ENCODE results near the gene PRTN3. TPM values are rescaled to one million over a fixed set of nuclear protein-coding genes. Genes with fewer than 3 reads are reported as not detected.

The PRTN3 gene
- total and polyA plus RNA-seq, 2 experiments from 2014 or later: not detected

DNA sequence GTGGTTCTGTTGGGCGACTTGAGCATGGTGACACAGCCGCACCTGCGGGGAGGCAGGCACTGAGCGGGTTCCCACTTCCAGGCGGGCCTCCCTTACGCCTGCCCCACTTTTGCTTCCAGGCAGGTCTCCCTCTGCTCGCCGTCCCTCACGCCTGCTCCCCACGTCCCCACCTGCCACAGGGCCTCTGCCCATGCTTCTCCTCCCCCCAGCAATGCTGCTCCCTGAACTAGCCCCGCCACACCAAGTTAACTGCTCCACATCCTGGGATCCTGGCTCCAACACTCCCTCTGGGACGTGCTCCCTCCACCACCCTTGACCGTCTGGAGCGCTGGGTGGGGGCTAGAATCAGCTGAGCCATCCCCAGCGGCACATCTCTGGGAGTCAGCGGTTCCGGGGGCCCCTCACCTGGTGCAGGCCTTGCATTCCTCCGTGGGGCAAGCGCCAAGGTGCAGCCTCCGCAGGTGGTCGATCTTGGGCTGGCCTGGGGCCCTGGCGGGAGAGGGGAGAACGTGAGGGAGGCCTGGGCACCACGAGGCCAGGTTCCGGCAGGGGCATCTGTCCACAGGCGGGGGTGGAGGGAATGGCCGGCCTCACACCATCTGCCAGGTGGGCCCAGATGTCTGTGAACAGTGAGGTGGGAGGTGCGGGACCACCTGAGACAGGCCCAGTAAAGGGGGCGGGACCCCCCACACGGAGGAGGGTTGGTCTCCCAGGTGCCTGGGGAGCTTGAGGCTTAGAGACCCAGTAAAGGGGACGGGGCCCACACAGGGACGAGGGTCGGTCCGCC is 27.9 kb downstream of the PRTN3 start:
- TF ChIP-seq, protein P1, sequence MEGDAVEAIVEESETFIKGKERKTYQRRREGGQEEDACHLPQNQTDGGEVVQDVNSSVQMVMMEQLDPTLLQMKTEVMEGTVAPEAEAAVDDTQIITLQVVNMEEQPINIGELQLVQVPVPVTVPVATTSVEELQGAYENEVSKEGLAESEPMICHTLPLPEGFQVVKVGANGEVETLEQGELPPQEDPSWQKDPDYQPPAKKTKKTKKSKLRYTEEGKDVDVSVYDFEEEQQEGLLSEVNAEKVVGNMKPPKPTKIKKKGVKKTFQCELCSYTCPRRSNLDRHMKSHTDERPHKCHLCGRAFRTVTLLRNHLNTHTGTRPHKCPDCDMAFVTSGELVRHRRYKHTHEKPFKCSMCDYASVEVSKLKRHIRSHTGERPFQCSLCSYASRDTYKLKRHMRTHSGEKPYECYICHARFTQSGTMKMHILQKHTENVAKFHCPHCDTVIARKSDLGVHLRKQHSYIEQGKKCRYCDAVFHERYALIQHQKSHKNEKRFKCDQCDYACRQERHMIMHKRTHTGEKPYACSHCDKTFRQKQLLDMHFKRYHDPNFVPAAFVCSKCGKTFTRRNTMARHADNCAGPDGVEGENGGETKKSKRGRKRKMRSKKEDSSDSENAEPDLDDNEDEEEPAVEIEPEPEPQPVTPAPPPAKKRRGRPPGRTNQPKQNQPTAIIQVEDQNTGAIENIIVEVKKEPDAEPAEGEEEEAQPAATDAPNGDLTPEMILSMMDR (IDR thresholded peaks at IDR 0.05; ENCODE audit: poor library complexity): no peak
- TF ChIP-seq EZH2phosphoT487 (IDR thresholded peaks at IDR 0.05; ENCODE audit: low read depth, severe bottlenecking, unreplicated experiment): no peak
- Histone ChIP-seq H3K79me2 (no peaks in the 10 kb centered on the region), H2AFZ (no peak overlapping the region), H3K4me1 (ENCODE audit: insufficient read depth) (no peaks in the 10 kb centered on the region), H3K4me3 (no peak overlapping the region), H3K4me2 (no peak overlapping the region), H3K9me3 (ENCODE audit: low read depth) (no peaks in the 10 kb centered on the region), H3K27me3 (no peaks in the 10 kb centered on the region), H3K27ac (peak overlapping the region; percentile 63), H3K9me2 (replicated peaks; ENCODE audit: insufficient read depth) (no peaks in the 10 kb centered on the region), H4K20me1 (ENCODE audit: insufficient read depth, poor library complexity, severe bottlenecking) (no peaks in the 10 kb centered on the region), H3K36me3 (replicated peaks; ENCODE audit: insufficient read depth, low read depth) (no peaks in the 10 kb centered on the region)
- WGBS (ENCODE audit: low lambda C conversion rate, missing lambda C conversion rate): 98% methylated on average over 26 of the region's 34 CpGs
- DNase-seq (ENCODE audit: low spot score): no peak

DNA sequence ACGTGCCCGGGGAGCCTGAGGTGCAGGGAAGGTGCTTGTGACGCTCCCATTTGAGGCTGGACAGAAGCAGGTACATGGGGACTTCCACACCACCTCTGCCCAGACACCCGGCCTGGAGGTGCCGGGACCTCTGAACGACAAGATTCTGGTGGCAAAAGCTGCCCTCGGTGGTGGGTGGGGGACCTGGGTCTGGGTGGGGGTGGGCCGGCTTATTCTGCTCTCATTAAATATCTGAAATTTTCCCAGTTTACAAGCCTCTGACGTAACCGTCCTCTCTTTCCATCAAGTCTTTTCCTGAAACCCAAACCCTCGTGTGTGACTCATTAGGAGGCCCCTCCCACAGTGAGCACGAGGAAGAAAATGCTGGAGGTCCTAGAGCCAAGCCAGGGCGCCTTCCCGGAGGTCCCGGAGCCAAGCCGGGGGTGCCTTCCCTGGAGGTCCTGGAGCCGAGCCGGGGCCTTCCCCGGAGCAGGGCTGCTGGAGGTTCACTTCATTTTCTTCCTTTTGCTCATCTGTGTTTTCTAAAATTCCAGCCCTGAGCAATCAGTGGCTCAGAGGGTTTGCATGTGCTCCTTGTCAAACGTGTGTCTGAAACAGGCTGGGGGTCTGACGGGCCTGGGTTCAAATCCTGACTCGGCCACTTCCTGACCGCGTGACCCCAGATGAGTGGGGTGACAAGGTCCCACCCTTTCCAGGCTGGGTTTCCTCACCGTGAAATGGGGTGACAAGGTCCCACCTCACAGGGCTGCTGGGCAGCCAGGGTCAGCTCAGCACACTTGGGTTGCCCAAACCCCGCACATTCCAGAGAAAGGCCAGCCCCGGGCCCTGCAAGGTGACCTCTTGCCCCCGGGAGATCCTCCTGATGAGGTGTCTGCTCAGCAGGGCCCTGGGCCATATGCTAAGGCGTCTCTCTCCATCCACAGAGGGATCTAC is 28.7 kb downstream of the PRTN3 start:
- no peak overlapping the region for H3K4me2 ChIP-seq

DNA sequence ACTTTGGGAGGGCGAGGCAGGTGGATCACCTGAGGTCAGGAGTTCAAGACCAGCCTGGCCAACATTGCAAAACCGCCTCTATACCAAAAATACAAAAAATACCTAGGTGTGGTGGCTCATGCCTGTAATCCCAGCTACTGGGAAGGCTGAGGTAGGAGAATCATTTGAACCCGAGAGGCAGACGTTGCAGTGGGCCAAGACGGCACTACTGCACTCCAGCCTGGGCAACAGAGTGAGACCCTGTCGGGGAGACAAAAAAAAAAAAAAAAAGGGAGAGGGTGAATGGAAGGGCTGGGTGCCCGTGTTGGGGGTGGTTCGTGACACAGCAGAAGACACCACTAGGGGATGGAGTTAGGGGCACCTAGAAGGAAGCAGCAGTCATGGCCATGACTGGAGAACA is 29.5 kb downstream of the PRTN3 start:
- 96% methylated on average over 8 of the region's 8 CpGs for WGBS (ENCODE audit: low lambda C conversion rate, missing lambda C conversion rate)
- Histone ChIP-seq H4K20me1 (ENCODE audit: insufficient read depth, poor library complexity, severe bottlenecking) (no peaks in the 10 kb centered on the region), H3K27me3 (no peaks in the 10 kb centered on the region), H2AFZ (no peak overlapping the region), H3K4me2 (no peak overlapping the region), H3K79me2 (no peaks in the 10 kb centered on the region), H3K9me3 (ENCODE audit: low read depth) (no peaks in the 10 kb centered on the region), H3K4me3 (no peak overlapping the region), H3K27ac (no peak overlapping the region), H3K9me2 (replicated peaks; ENCODE audit: insufficient read depth) (no peaks in the 10 kb centered on the region), H3K4me1 (ENCODE audit: insufficient read depth) (no peaks in the 10 kb centered on the region), H3K36me3 (replicated peaks; ENCODE audit: insufficient read depth, low read depth) (no peaks in the 10 kb centered on the region)
- DNase-seq (ENCODE audit: low spot score): no peak
- TF ChIP-seq EZH2 (IDR thresholded peaks at IDR 0.05; ENCODE audit: borderline replicate concordance) (no peak), EZH2phosphoT487 (IDR thresholded peaks at IDR 0.05; ENCODE audit: low read depth, severe bottlenecking, unreplicated experiment) (no peak)
- TF ChIP-seq, protein P1 (IDR thresholded peaks at IDR 0.05; ENCODE audit: poor library complexity): no peak

More for the DNA sequence above, 28.7 kb downstream of the PRTN3 start:
- Histone ChIP-seq H3K27ac (peak overlapping the region; percentile 63), H3K36me3 (replicated peaks; ENCODE audit: insufficient read depth, low read depth) (no peaks in the 10 kb centered on the region), H3K4me1 (ENCODE audit: insufficient read depth) (no peaks in the 10 kb centered on the region), H3K9me3 (ENCODE audit: low read depth) (no peaks in the 10 kb centered on the region), H2AFZ (no peak overlapping the region), H3K9me2 (replicated peaks; ENCODE audit: insufficient read depth) (no peaks in the 10 kb centered on the region), H3K79me2 (no peaks in the 10 kb centered on the region), H3K4me3 (no peak overlapping the region), H4K20me1 (ENCODE audit: insufficient read depth, poor library complexity, severe bottlenecking) (no peaks in the 10 kb centered on the region), H3K27me3 (no peaks in the 10 kb centered on the region)
- 70% methylated on average over 27 of the region's 29 CpGs for WGBS (ENCODE audit: low lambda C conversion rate, missing lambda C conversion rate)
- peak; percentile 81 for DNase-seq (ENCODE audit: low spot score)
- TF ChIP-seq, protein P1 (IDR thresholded peaks at IDR 0.05; ENCODE audit: poor library complexity): no peak
- TF ChIP-seq EZH2phosphoT487 (IDR thresholded peaks at IDR 0.05; ENCODE audit: low read depth, severe bottlenecking, unreplicated experiment) (no peak), EZH2 (IDR thresholded peaks at IDR 0.05; ENCODE audit: borderline replicate concordance) (no peak)

Measured in hepatocyte (in vitro differentiated cells).